Memory B cell (primary cell): ENCODE results near the gene CLIC4.
A peak's percentile ranks its signal among the peaks of the same experiment; 100 is the strongest.
"Not testable (repeated sequence)": the region's sequence is repeated elsewhere in the genome, so short reads cannot be mapped to it uniquely, and the experiment has no call there.

Experiments
- ATAC-seq: fragments of 150-1000 bp; cut with Tn5 transposase; 2 replicates; pipeline ENCODE4 v1.10.0; 2021; ENCODE audit warnings: low read depth, mild to moderate bottlenecking, moderate library complexity
- DNase-seq, 2 donors: peaks; one replicate each; pipeline ENCODE4 v3.0.0; 2022; ENCODE audit warnings: low spot score in 2 of 2
- H3K27ac Mint-ChIP-seq: one replicate; pipeline ENCODE4 v1.8.0; 2022; ENCODE audit warnings: mild to moderate bottlenecking, moderate library complexity, mixed read lengths
- H3K27me3 Mint-ChIP-seq: one replicate; pipeline ENCODE4 v1.8.0; 2022; ENCODE audit warnings: mixed read lengths
- H3K36me3 Mint-ChIP-seq: one replicate; pipeline ENCODE4 v1.8.0; 2022; ENCODE audit warnings: mild to moderate bottlenecking, mixed read lengths
- H3K4me1 Mint-ChIP-seq: one replicate; pipeline ENCODE4 v1.8.0; 2022; ENCODE audit warnings: mixed read lengths
- H3K4me3 Mint-ChIP-seq: one replicate; pipeline ENCODE4 v1.8.0; 2022; ENCODE audit warnings: mild to moderate bottlenecking, moderate library complexity, mixed read lengths
- H3K9me3 Mint-ChIP-seq: one replicate; pipeline ENCODE4 v1.8.0; 2022; ENCODE audit warnings: mixed read lengths

CLIC4 gene

DNA sequence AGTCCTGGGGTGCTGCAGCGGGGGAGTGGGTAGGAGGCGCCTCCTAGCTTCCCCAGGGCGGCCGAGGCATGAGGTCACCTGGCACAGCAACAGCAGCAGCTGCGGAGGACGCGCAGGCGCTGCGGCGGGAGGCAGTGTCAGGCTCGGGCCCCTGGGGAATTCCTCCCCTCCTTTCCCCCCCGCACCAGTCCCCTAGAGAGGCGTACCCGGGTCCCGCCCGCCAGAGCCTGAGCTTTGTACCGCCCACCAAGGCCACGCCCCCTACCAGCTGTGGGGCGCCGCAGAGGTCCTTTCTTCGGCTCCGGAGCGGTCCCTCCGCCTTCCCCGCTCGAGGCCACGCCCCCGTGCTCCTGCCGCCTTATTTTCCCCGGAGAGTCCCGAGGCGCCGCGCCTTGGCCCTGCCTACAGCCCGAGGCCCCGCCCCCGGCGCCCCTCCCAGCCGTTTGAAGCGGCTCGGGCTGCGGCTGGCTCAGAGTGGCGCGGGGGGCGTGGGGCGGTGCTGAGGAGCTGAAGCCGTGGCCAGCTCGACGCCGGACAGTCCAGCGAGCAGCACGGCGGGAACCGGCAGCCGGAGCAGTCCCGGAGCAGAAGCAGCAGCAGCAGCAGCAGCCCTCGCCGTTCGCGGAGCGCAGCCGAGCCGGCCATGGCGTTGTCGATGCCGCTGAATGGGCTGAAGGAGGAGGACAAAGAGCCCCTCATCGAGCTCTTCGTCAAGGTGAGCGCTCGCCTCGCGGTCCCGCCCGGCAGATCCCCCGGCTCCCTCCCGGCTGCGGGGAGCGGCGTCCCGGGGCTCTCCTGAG is at the start of gene CLIC4:
CLIC4 (plus strand) TSS at position 537 of the 800 bp plus-strand sequence; CDS start at position 644, 107 bp downstream.
- Mint-ChIP-seq H3K27ac (peak within 1 kb of the TSS; percentile 100), H3K27me3 (no peaks in the 10 kb centered on the region), H3K4me1 (peaks cover 44% of the 10 kb centered on the region), H3K9me3 (no peaks in the 10 kb centered on the region), H3K36me3 (peaks cover 3% of the 10 kb centered on the region), H3K4me3 (peak within 1 kb of the TSS; percentile 92)
- DNase-seq, result peak; percentile 98 to 100
- peak; percentile 72 for ATAC-seq

DNA sequence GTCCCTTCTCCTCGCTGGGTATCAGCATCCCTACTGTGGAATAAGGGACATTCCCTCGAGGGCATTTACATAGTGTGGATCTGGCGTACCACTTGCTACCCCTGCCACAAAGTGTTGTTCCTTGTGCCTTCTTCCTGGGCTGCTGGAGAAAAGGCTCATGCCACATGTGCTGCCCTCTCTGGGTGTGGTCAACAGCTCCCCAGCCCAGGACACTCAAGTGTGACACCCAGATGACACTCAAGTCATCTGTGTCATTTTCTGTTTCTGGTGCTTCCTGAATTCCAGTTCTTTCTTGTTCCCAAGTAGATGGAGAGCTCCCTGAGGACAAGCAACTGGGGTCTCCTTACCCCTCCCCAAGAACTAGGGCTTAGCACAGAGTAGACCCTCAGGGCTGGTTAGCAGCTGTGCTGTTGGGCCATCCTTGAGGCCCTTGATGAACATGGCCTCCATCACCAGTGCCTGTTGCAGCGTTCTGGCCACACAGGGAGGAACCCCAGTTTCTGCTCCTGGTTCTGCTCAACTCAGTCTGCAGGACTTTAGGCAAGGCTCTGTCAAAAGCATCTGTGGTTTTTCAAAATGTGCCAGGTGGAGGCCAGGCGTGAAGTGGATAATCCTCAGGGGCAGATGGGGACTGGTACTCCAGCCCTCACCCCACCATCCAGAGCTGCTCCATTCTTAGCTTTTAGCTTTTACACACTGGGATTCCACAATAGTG is 49.0 kb upstream of the CLIC4 start:
- ATAC-seq, result no peak
- H3K36me3 Mint-ChIP-seq, result no peaks in the 10 kb centered on the region
- peaks cover 18% of the 10 kb centered on the region for H3K4me1 Mint-ChIP-seq
- H3K27ac Mint-ChIP-seq, result no peak overlapping the region
- no peaks in the 10 kb centered on the region for H3K9me3 Mint-ChIP-seq
- H3K27me3 Mint-ChIP-seq, result no peaks in the 10 kb centered on the region
- no peak for DNase-seq
- no peak overlapping the region for H3K4me3 Mint-ChIP-seq

DNA sequence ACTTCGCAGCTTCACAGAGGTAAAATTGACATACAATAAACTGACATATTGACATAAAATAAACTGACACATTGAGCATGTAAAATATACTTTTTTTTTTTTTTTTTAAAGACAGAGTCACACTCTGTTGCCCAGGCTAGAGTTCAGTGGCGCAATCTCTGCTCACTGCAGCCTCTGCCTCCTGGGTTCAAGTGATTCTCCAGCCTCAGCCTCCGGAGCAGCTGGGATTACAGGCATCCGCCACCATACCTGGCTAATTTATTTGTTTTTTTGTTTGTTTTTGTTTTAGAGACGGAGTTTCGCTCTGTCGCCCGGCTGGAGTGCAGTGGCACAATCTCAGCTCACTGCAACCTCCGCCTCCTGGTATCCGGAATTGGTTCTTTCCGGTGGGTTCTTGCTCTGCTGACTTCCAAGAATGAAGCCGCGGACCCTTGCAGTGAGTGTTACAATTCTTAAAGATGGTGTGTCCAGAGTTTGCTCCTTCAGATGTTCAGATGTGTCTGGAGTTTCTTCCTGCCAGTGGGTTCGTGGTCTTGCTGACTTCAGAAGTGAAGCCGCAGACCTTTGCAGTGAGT is 48.4 kb upstream of the CLIC4 start:
- no peak for ATAC-seq

GRCh38 chr1:24697453-24698001 is 47.7 kb upstream of the CLIC4 start:
- DNase-seq, H3K36me3 Mint-ChIP-seq: not testable (repeated sequence)

More for the DNA sequence above, 48.4 kb upstream of the CLIC4 start:
- H3K4me1 Mint-ChIP-seq, result peaks cover 18% of the 10 kb centered on the region
- H3K27me3 Mint-ChIP-seq, result no peaks in the 10 kb centered on the region
- no peak overlapping the region for H3K27ac Mint-ChIP-seq
- DNase-seq, result no peak
- H3K4me3 Mint-ChIP-seq, result no peak overlapping the region
- H3K9me3 Mint-ChIP-seq, result no peaks in the 10 kb centered on the region
- H3K36me3 Mint-ChIP-seq, result no peaks in the 10 kb centered on the region

GRCh38 chr1:24698326-24698725 is 46.9 kb upstream of the CLIC4 start:
- not testable (repeated sequence) for H3K4me3 Mint-ChIP-seq, H3K27ac Mint-ChIP-seq, H3K9me3 Mint-ChIP-seq, ATAC-seq, H3K36me3 Mint-ChIP-seq, H3K27me3 Mint-ChIP-seq, DNase-seq
- peaks cover 18% of the 10 kb centered on the region for H3K4me1 Mint-ChIP-seq

More at GRCh38 chr1:24697453-24698001, 47.7 kb upstream of the CLIC4 start:
- not testable (repeated sequence) for H3K27ac Mint-ChIP-seq, ATAC-seq, H3K27me3 Mint-ChIP-seq, H3K4me3 Mint-ChIP-seq, H3K9me3 Mint-ChIP-seq
- peaks cover 18% of the 10 kb centered on the region for H3K4me1 Mint-ChIP-seq

DNA sequence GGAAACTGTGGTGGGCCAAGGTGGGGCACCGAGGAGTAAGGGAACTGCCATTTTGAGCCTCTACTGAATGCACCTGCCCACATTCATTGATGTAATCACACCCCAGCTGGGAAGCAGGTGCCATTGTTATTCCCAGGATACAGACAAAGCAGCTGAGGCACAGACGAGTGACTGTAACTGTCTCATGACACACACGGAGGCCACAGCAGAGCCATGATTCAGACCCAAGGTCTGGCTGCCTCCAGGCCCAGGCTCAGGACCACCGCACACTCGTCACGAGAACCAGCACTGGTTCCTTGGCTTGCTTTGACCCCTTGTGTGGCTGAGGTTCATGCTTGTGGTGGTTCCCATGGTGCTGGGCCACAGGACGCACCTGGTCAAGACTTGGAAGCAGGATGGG is 45.6 kb upstream of the CLIC4 start:
- Mint-ChIP-seq H3K36me3 (no peaks in the 10 kb centered on the region), H3K4me1 (peaks cover 12% of the 10 kb centered on the region), H3K9me3 (no peaks in the 10 kb centered on the region), H3K27me3 (no peaks in the 10 kb centered on the region), H3K27ac (no peak overlapping the region), H3K4me3 (no peak overlapping the region)
- ATAC-seq, result no peak
- no peak for DNase-seq

GRCh38 chr1:24702511-24703293 is 42.5 kb upstream of the CLIC4 start:
- no peaks in the 10 kb centered on the region for H3K9me3 Mint-ChIP-seq
- peaks cover 2% of the 10 kb centered on the region for H3K36me3 Mint-ChIP-seq
- H3K27me3 Mint-ChIP-seq, result peaks cover 2% of the 10 kb centered on the region
- DNase-seq, result no peak
- H3K4me3 Mint-ChIP-seq, result no peak overlapping the region
- H3K27ac Mint-ChIP-seq, result no peak overlapping the region
- no peak for ATAC-seq
- peaks cover 9% of the 10 kb centered on the region for H3K4me1 Mint-ChIP-seq

DNA sequence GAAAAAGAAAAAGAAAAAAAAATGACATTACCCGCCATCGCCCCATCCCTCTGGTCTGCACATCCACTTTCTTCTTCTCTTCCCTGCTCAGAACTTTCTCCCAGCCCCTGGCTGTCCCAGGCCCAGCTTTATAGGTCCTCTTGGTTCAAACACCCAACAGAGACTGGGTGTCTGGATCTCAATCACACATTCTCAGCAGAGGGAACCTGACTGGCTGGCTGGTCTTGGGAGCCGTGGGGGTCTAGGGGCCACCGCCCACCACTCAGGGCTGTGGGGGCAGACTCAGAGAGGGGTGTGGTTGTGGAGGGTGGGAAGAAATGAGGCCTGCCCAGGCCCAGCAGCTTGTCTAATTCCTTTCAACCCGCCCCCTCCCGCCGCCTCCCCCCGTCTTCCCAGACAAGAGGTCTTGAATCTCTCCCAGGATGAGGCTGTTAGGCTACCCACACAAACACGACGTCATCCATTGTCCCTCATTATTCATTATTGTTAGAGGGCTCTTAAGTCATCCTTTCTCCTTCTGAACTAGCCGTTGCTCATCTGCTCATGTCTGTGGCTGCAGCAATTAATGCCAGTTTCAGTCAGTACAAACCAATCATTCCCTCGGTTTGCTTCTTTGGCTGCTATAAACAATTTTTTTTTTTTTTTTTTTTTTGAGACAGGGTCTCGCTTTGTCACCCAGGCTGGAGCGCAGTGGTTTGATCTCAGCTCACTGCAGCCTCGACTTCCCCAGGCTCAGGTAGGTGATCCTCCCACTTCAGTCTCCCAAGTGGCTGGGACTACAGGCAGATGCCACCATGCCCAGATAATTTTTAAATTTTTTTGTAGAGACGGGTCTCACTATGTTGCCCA is 40.6 kb upstream of the CLIC4 start:
- no peak for DNase-seq
- Mint-ChIP-seq H3K27me3 (peaks cover 2% of the 10 kb centered on the region), H3K36me3 (peaks cover 2% of the 10 kb centered on the region), H3K9me3 (no peaks in the 10 kb centered on the region), H3K27ac (no peak overlapping the region), H3K4me3 (peak overlapping the region; percentile 41), H3K4me1 (peaks cover 13% of the 10 kb centered on the region)
- ATAC-seq, result no peak

DNA sequence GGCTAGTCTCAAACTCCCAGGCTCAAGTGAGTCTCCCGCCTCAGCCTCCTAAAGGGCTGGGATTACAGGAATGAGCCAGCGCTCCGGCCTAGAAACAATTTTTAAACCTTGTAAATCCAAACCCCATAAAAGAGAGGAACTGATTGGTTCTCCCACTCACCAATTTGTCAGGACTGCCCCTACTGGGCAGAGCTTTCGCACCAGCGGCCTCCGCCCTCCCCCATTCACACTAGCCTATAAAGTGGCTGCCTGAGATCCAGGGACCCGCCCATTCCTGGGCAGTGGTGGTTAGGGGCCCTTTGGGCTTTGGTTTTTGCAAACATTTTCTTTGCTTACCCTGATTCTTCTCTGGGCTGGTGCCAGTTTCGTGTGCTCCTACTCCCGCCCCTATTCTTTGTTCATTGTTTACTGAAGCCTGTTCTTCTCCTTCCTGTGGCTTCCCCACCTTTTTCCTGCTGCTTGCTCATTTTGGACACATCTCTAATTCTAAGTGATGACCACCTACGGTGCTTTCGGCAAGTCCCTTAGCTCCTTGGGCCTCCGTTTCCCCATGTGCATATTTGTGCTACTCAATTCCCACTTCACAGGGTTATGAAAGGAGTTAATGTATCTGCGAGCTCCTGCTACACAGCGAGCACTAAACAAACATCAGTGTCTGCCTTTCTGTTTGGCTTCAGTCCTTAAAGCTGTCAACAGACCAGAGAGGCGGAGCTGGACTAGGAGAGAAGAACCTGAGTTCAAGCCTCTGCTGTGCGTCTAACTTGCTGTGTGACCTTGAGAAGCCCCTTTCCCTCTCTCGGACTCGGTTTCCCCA is 39.8 kb upstream of the CLIC4 start:
- Mint-ChIP-seq H3K27me3 (peaks cover 2% of the 10 kb centered on the region), H3K4me3 (peak overlapping the region; percentile 63), H3K36me3 (peaks cover 2% of the 10 kb centered on the region), H3K27ac (peak overlapping the region; percentile 67), H3K9me3 (no peaks in the 10 kb centered on the region), H3K4me1 (peaks cover 17% of the 10 kb centered on the region)
- ATAC-seq, result peak; percentile 88
- DNase-seq, result peak; percentile 17 to 28

DNA sequence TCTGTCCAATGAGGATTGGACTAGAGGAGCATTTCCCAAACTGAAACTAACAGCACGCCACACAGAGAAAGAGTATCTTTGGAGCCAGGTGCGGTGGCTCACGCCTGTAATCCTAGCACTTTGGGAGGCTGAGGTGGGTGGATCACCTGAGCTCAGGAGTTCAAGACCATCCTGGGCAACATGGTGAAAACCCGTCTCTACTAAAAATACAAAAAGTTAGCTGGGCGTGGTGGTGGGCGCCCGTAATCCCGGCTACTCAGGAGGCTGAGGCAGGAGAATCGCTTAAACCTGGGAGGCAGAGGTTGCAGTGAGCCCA is 39.2 kb upstream of the CLIC4 start:
- H3K4me1 Mint-ChIP-seq, result peaks cover 17% of the 10 kb centered on the region
- not testable (repeated sequence) for H3K36me3 Mint-ChIP-seq, H3K4me3 Mint-ChIP-seq, H3K27ac Mint-ChIP-seq, H3K9me3 Mint-ChIP-seq, ATAC-seq, DNase-seq, H3K27me3 Mint-ChIP-seq

GRCh38 chr1:24707687-24708086 is 37.6 kb upstream of the CLIC4 start:
- Mint-ChIP-seq H3K4me1 (peaks cover 17% of the 10 kb centered on the region), H3K4me3 (no peak overlapping the region), H3K27me3 (peaks cover 2% of the 10 kb centered on the region), H3K36me3 (peaks cover 2% of the 10 kb centered on the region), H3K9me3 (no peaks in the 10 kb centered on the region), H3K27ac (no peak overlapping the region)
- no peak for DNase-seq
- ATAC-seq, result no peak

DNA sequence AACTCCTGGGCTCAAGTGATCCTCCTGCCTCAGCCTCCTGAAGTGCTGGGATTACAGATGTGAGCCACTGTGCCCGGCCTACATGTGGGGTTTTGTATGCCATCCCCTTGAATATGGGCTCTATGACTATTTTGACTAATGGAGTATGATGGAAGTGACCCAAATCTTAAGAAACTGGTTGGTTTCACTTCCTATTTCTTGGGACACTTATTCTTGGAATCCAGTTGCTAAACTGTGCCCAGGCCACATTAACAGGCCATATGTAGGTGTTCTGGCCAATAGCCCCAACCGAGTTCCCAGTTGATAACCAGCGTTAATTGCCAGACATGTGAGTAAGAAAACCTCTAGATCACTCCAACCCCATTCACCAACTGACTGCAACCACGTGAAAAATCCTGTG is 36.3 kb upstream of the CLIC4 start:
- ATAC-seq (peak; percentile 59), DNase-seq (no peak)
- no peaks in the 10 kb centered on the region for H3K9me3 Mint-ChIP-seq
- H3K4me1 Mint-ChIP-seq, result peaks cover 17% of the 10 kb centered on the region
- peaks cover 2% of the 10 kb centered on the region for H3K27me3 Mint-ChIP-seq
- H3K36me3 Mint-ChIP-seq, result peaks cover 2% of the 10 kb centered on the region
- no peak overlapping the region for H3K27ac Mint-ChIP-seq
- no peak overlapping the region for H3K4me3 Mint-ChIP-seq
